Keratinocyte (primary cell): Measurements from ENCODE around the gene GNAS-AS1. TPM values are rescaled to one million over a fixed set of nuclear protein-coding genes. Genes with fewer than 3 reads are reported as not detected.

Experiments
- DNase-seq: peaks from one replicate; pipeline ENCODE4 v3.0.0-alpha.2; 2011; ENCODE audit warnings: low read depth, missing footprints, low spot score
- FAIRE-seq: peaks from 2 replicates; lab custom pipeline; 2011; peaks lifted over from hg19 to GRCh38; lab: Jason Lieb, UNC
- H2AFZ ChIP-seq: 2 replicates; pipeline ENCODE4 v1.6.0; 2012; ENCODE audit warnings: low read length, control low read depth, inconsistent platforms; ENCODE audit not compliant: control insufficient read depth
- H3K27ac ChIP-seq: 2 replicates; pipeline ENCODE4 v1.5.1; 2011; ENCODE audit warnings: low read length; ENCODE audit not compliant: control insufficient read depth, insufficient read depth
- H3K27me3 ChIP-seq: 3 replicates; pipeline ENCODE4 v1.6.0; 2011; ENCODE audit warnings: low read length; ENCODE audit not compliant: control insufficient read depth, insufficient read depth; ENCODE audit errors: extremely low read depth
- H3K36me3 ChIP-seq, 2 experiments: 2 replicates in 1 of 2; 3 replicates in 1 of 2; pipeline ENCODE4 v1.5.1; 2011; ENCODE audit warnings: low read length in 2 of 2, mild to moderate bottlenecking in 1 of 2; ENCODE audit not compliant: control insufficient read depth in 2 of 2, insufficient read depth in 2 of 2; ENCODE audit errors: extremely low read depth in 1 of 2
- H3K4me1 ChIP-seq: 3 replicates; pipeline ENCODE4 v1.5.1; 2011; ENCODE audit warnings: low read length; ENCODE audit not compliant: control insufficient read depth, insufficient read depth; ENCODE audit errors: extremely low read depth
- H3K4me2 ChIP-seq: 3 replicates; pipeline ENCODE4 v1.6.0; 2011; ENCODE audit warnings: low read depth, low read length; ENCODE audit not compliant: control insufficient read depth, insufficient read depth; ENCODE audit errors: extremely low read depth
- H3K4me3 ChIP-seq, 3 experiments: fragments of 200-600 bp in 1 of 3; sonication (generic) in 1 of 3; 2 replicates in 2 of 3; 3 replicates in 1 of 3; pipeline ENCODE4 v1.5.1; 2011 to 2016; ENCODE audit warnings: low read length in 3 of 3, mild to moderate bottlenecking in 3 of 3, control low read depth in 2 of 3, inconsistent platforms in 1 of 3, low read depth in 1 of 3, mixed read lengths in 1 of 3, mixed run types in 1 of 3, moderate library complexity in 1 of 3; ENCODE audit not compliant: control insufficient read depth in 2 of 3, insufficient read depth in 2 of 3; ENCODE audit errors: extremely low read depth in 1 of 3
- H3K79me2 ChIP-seq: 2 replicates; pipeline ENCODE4 v1.6.0; 2012; ENCODE audit warnings: low read length; ENCODE audit not compliant: control insufficient read depth, insufficient read depth
- H3K9ac ChIP-seq: 3 replicates; pipeline ENCODE4 v1.6.0; 2011; ENCODE audit warnings: low read length; ENCODE audit not compliant: control insufficient read depth, insufficient read depth; ENCODE audit errors: extremely low read depth
- H3K9me1 ChIP-seq: 3 replicates; pipeline ENCODE4 v1.6.0; 2011; ENCODE audit warnings: low read length; ENCODE audit not compliant: control insufficient read depth, insufficient read depth; ENCODE audit errors: extremely low read depth
- H3K9me3 ChIP-seq: 2 replicates; pipeline ENCODE4 v1.5.1; 2012; ENCODE audit warnings: low read depth, low read length; ENCODE audit not compliant: control insufficient read depth
- H4K20me1 ChIP-seq: 3 replicates; pipeline ENCODE4 v1.6.0; 2011; ENCODE audit warnings: low read length; ENCODE audit not compliant: control insufficient read depth, insufficient read depth; ENCODE audit errors: extremely low read depth
- EZH2 ChIP-seq: IDR thresholded peaks from one replicate; pipeline ENCODE4 v1.6.1; 2012; ENCODE audit warnings: inconsistent platforms, mild to moderate bottlenecking, low read length, moderate library complexity
- dilution Hi-C: fragments of 300-500 bp; cut with MboI; formaldehyde crosslinking; loops from one replicate; pipeline ENCODE4 v1.7.0; 2020; ENCODE audit warnings: low sequenced_read_pairs; ENCODE audit not compliant: extremely low pct_ligation_motif_present
- polyA plus RNA-seq, 5 experiments: library from polyadenylated mRNA; depleted of rRNA in 3 of 5; stranded (reverse) in 3 of 5; stranded (forward) in 1 of 5; unstranded in 1 of 5; fragments of >200 nt; gene quantifications; 1 replicate in 1 of 5; 2 replicates in 3 of 5; 3 replicates in 1 of 5; pipeline versions ENCODE4 v1.2.1 to v1.2.3, GENCODE V29; 2011 to 2012; ENCODE audit warnings: missing spikeins in 2 of 5, low read depth in 1 of 5, low replicate concordance in 1 of 5
- TF ChIP-seq, protein P1 (sequence below), 3 experiments: IDR thresholded peaks in 1 of 3; conservative IDR thresholded peaks in 1 of 3; optimal IDR thresholded peaks in 1 of 3; 2 replicates in 2 of 3; 3 replicates in 1 of 3; pipeline versions ENCODE3 to v1.5.1; 2011; ENCODE audit warnings: low read length in 3 of 3, mild to moderate bottlenecking in 3 of 3, moderate library complexity in 2 of 3, control low read depth in 1 of 3, inconsistent platforms in 1 of 3; ENCODE audit not compliant: insufficient read depth in 2 of 3; ENCODE audit errors: extremely low read depth in 1 of 3

Gene GNAS-AS1
- polyA plus RNA-seq, 1 donor (not counting 4 experiments of a cell fraction or from before 2014, with no cell fraction given), result 0.31 TPM

DNA sequence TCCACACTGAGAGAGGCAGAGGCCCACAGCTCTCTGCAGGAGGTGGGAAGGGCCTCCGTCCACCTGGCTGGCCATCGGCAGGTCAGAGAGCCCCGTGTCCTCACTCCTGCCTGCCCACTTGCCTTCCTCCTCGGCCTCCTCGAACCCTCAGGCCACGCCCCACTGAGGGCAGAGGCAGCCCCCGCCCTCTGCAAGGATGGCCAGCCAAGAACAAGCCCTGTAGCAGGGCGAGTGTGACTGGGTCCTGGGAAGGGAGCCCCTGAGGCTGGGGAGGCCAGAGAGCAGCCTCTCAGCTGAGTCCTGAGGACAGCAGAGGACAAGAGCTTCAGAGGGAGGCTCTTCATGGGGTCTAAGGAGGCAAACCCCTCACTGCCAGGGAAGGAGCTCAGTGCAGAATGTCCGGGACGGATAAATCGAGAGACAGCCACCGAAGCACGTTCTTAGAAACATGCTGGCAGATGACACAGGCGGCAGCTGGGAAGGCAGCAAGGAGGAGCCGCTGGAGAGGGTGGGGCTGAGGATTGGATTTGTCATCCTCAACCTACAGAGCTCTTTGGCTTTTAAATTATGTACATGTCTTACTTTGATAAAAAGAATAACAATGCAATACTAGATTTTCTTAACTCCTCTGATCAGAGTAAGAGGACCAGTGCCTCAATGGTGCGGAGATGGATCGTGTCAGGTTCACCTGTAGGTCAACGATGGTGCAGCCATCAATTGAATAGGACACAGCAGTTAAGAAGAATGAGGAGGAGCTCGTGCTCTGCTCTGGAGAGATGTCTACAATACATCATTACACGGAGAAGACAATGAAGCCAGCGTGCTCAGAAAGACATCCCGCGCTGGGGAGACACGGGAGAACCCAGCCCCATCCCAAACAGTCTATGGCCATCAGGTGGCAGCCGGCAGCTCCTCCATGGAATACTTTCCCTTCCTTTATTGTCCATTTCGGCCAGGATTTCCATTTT, 53.0 kb downstream of the GNAS-AS1 start:
- Histone ChIP-seq H2AFZ (no peak overlapping the region), H3K9me3 (no peaks in the 10 kb centered on the region), H3K4me3 (no peak overlapping the region), H3K36me3 (no peaks in the 10 kb centered on the region), H3K4me2 (no peak overlapping the region), H3K9ac (no peak overlapping the region), H3K27me3 (peaks cover 7% of the 10 kb centered on the region), H4K20me1 (peaks cover 2% of the 10 kb centered on the region), H3K4me1 (no peaks in the 10 kb centered on the region), H3K27ac (no peak overlapping the region), H3K9me1 (no peaks in the 10 kb centered on the region), H3K79me2 (no peaks in the 10 kb centered on the region)
- TF ChIP-seq, protein P1, sequence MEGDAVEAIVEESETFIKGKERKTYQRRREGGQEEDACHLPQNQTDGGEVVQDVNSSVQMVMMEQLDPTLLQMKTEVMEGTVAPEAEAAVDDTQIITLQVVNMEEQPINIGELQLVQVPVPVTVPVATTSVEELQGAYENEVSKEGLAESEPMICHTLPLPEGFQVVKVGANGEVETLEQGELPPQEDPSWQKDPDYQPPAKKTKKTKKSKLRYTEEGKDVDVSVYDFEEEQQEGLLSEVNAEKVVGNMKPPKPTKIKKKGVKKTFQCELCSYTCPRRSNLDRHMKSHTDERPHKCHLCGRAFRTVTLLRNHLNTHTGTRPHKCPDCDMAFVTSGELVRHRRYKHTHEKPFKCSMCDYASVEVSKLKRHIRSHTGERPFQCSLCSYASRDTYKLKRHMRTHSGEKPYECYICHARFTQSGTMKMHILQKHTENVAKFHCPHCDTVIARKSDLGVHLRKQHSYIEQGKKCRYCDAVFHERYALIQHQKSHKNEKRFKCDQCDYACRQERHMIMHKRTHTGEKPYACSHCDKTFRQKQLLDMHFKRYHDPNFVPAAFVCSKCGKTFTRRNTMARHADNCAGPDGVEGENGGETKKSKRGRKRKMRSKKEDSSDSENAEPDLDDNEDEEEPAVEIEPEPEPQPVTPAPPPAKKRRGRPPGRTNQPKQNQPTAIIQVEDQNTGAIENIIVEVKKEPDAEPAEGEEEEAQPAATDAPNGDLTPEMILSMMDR (optimal IDR thresholded peaks at IDR 0.05 in 1 of 3, IDR thresholded peaks at IDR 0.05 in 1 of 3, conservative IDR thresholded peaks at IDR 0.05 in 1 of 3; ENCODE audit: extremely low read depth in 1 of 3, insufficient read depth in 2 of 3, low read length in 3 of 3), result no peak
- TF ChIP-seq EZH2, result no peak
- no peak for FAIRE-seq
- no peak for DNase-seq
- dilution Hi-C loops, result no loop called here

DNA sequence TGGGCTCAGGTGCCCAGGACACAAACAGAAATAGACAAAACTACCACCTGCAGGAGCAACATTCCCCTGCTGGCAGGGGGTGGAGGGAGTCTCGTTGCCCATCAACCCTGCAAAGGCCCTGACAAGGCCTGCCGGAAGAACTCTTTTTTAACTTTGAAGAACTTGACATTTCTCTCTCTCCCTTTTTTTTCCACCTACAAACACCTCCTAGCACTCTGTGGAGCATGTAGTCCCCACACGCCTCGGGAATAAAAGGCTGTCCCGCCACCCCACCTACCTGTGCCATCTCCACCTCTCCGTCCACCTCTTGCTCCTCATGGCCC, 54.8 kb downstream of the GNAS-AS1 start:
- FAIRE-seq, result no peak

More for the DNA sequence above, 54.8 kb downstream of the GNAS-AS1 start:
- H3K9ac ChIP-seq, result no peak overlapping the region
- dilution Hi-C loops, result no loop called here
- no peak for TF ChIP-seq EZH2
- no peaks in the 10 kb centered on the region for H3K9me1 ChIP-seq
- no peaks in the 10 kb centered on the region for H3K36me3 ChIP-seq
- H3K4me3 ChIP-seq, result no peak overlapping the region
- no peaks in the 10 kb centered on the region for H3K4me1 ChIP-seq
- peaks cover 15% of the 10 kb centered on the region for H3K27me3 ChIP-seq
- no peaks in the 10 kb centered on the region for H4K20me1 ChIP-seq
- H2AFZ ChIP-seq, result no peak overlapping the region
- no peaks in the 10 kb centered on the region for H3K79me2 ChIP-seq
- H3K9me3 ChIP-seq, result no peaks in the 10 kb centered on the region
- no peak overlapping the region for H3K27ac ChIP-seq
- H3K4me2 ChIP-seq, result no peak overlapping the region
- no peak for DNase-seq
